Raji (cell line): Measurements from ENCODE around the gene DAGLA.

Source experiments
- POLR2A ChIP-seq: IDR thresholded peaks from 2 replicates; pipeline ENCODE4 v1.6.1; 2011; ENCODE audit warnings: low read depth, low read length, control low read depth; ENCODE audit not compliant: insufficient read depth

Gene DAGLA

GRCh38 chr11:61697078-61697502 is 16.9 kb downstream of the DAGLA start:
- no peak for TF ChIP-seq POLR2A

GRCh38 chr11:61697764-61698163 is 17.6 kb downstream of the DAGLA start:
- no peak for TF ChIP-seq POLR2A

GRCh38 chr11:61698173-61698948 is 18.2 kb downstream of the DAGLA start:
- no peak for TF ChIP-seq POLR2A

GRCh38 chr11:61699737-61700160 is 19.6 kb downstream of the DAGLA start:
- TF ChIP-seq POLR2A = no peak

- no peak for TF ChIP-seq POLR2A
These were observed 20.0 kb downstream of the DAGLA start for GRCh38 chr11:61700212-61700611.

- TF ChIP-seq POLR2A = no peak
These were observed 20.5 kb downstream of the DAGLA start for GRCh38 chr11:61700720-61701119.

GRCh38 chr11:61701242-61701886 is 21.2 kb downstream of the DAGLA start:
- no peak for TF ChIP-seq POLR2A

GRCh38 chr11:61702701-61703312 is 22.6 kb downstream of the DAGLA start:
- TF ChIP-seq POLR2A = no peak

GRCh38 chr11:61704838-61705237 is 24.6 kb downstream of the DAGLA start:
- no peak for TF ChIP-seq POLR2A

GRCh38 chr11:61706452-61707400 is 26.5 kb downstream of the DAGLA start:
- no peak for TF ChIP-seq POLR2A

- TF ChIP-seq POLR2A = no peak
These were observed 27.4 kb downstream of the DAGLA start for GRCh38 chr11:61707574-61707973.

GRCh38 chr11:61709110-61709509 is 28.9 kb downstream of the DAGLA start:
- TF ChIP-seq POLR2A = no peak

GRCh38 chr11:61709572-61709971 is 29.4 kb downstream of the DAGLA start:
- TF ChIP-seq POLR2A = no peak

- no peak for TF ChIP-seq POLR2A
These were observed 29.8 kb downstream of the DAGLA start for GRCh38 chr11:61710019-61710418.

GRCh38 chr11:61711037-61711436 is 30.8 kb downstream of the DAGLA start:
- no peak for TF ChIP-seq POLR2A

- TF ChIP-seq POLR2A = no peak
These were observed 31.3 kb downstream of the DAGLA start for GRCh38 chr11:61711498-61711897.

GRCh38 chr11:61712314-61712713 is 32.1 kb downstream of the DAGLA start:
- TF ChIP-seq POLR2A = no peak
